SK-N-MC (cell line): ENCODE measurements around the gene COL16A1.

ENCODE experiments used
- EZH2 ChIP-seq: fragments of 200-600 bp; sonication (generic); IDR thresholded peaks from one replicate; pipeline ENCODE4 v1.6.1; 2017; ENCODE audit warnings: antibody characterized with exemption
- POLR2AphosphoS5 ChIP-seq: IDR thresholded peaks from 2 replicates; pipeline ENCODE4 v1.6.1; 2012; ENCODE audit warnings: mild to moderate bottlenecking, low read depth, low read length, borderline replicate concordance

- no peak for TF ChIP-seq EZH2
- TF ChIP-seq POLR2AphosphoS5, result no peak
Observed at GRCh38 chr1:31642366-31642765, 61.5 kb downstream of the COL16A1 start.
